SU-DHL-6 (cell line): ENCODE results near the gene HBEGF.

ENCODE experiments used
- CTCF ChIP-seq: fragments of 200-600 bp; sonication (generic); IDR thresholded peaks from one replicate; pipeline ENCODE4 v1.5.1; 2017; ENCODE audit warnings: antibody characterized with exemption, mild to moderate bottlenecking, low read length, moderate library complexity; ENCODE audit not compliant: insufficient read depth, poor library complexity, severe bottlenecking
- EZH2phosphoT487 ChIP-seq: fragments of 200-600 bp; sonication (generic), shearing (Covaris generic); conservative IDR thresholded peaks from 2 replicates; pipeline ENCODE4 v1.6.1; 2018; ENCODE audit warnings: mild to moderate bottlenecking, antibody characterized with exemption, low read length, moderate library complexity, mixed read lengths

DNA sequence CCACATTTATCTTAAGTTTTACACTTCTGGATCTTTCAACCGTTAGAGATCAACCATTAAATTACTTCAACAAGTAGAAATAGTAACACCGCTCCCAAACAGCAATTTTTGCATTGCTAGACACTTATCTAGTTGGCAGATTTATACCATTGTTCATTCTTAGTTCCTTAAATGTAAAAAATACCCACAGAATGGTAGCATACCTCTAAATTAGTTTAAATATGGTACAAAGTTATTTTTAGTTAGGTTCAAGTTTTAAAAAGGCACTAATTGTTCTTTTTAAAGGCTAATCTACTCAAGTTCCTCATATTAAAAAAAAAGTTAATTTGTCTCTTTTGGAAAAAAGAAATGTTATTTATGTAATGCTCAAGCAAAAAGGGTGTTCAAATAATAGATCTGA, 51.6 kb downstream of the HBEGF start:
- no peak for TF ChIP-seq CTCF
- TF ChIP-seq EZH2phosphoT487, result no peak
